ENCODE data around the gene PALLD. TPM values are rescaled to one million over a fixed set of nuclear protein-coding genes. Genes with fewer than 3 reads are reported as not detected.

The PALLD gene
- total RNA-seq, 3 donors from 2014 or later, result 0.94 to 2.4 (median 1.2) TPM

- no peak for DNase-seq
- Mint-ChIP-seq H3K27me3 (ENCODE audit: low read depth) (peaks cover 56% of the 10 kb centered on the region), H3K9me3 (no peaks in the 10 kb centered on the region), H3K4me1 (ENCODE audit: low read depth) (peaks cover 8% of the 10 kb centered on the region), H3K36me3 (ENCODE audit: insufficient read depth) (no peaks in the 10 kb centered on the region), H3K4me3 (peak overlapping the region; percentile 72)
- ATAC-seq, result peak; percentile 56 to 71
Observed at GRCh38 chr4:168877511-168878491, 380.9 kb downstream of the PALLD start.

- no peak for ATAC-seq
- Mint-ChIP-seq H3K4me3 (peak overlapping the region; percentile 72), H3K9me3 (no peaks in the 10 kb centered on the region), H3K4me1 (ENCODE audit: low read depth) (peaks cover 8% of the 10 kb centered on the region), H3K27me3 (ENCODE audit: low read depth) (peaks cover 55% of the 10 kb centered on the region), H3K36me3 (ENCODE audit: insufficient read depth) (no peaks in the 10 kb centered on the region)
- DNase-seq, result no peak
Observed at GRCh38 chr4:168878623-168879022, 381.8 kb downstream of the PALLD start.

- Mint-ChIP-seq H3K36me3 (ENCODE audit: insufficient read depth) (no peaks in the 10 kb centered on the region), H3K4me1 (ENCODE audit: low read depth) (peaks cover 8% of the 10 kb centered on the region), H3K9me3 (no peaks in the 10 kb centered on the region), H3K4me3 (no peak overlapping the region), H3K27me3 (ENCODE audit: low read depth) (peaks cover 51% of the 10 kb centered on the region)
- no peak for ATAC-seq
- DNase-seq, result no peak
Observed at GRCh38 chr4:168879188-168879587, 382.3 kb downstream of the PALLD start.

- DNase-seq (no peak), ATAC-seq (no peak)
- H3K9me3 Mint-ChIP-seq, result no peaks in the 10 kb centered on the region
- H3K36me3 Mint-ChIP-seq (ENCODE audit: insufficient read depth), result no peaks in the 10 kb centered on the region
- H3K27me3 Mint-ChIP-seq (ENCODE audit: low read depth), result peaks cover 44% of the 10 kb centered on the region
- peaks cover 8% of the 10 kb centered on the region for H3K4me1 Mint-ChIP-seq (ENCODE audit: low read depth)
- H3K4me3 Mint-ChIP-seq, result no peak overlapping the region
Observed at GRCh38 chr4:168880072-168880675, 383.3 kb downstream of the PALLD start.

GRCh38 chr4:168880811-168881595, 384.2 kb downstream of the PALLD start:
- Mint-ChIP-seq H3K27me3 (ENCODE audit: low read depth) (peaks cover 38% of the 10 kb centered on the region), H3K4me1 (ENCODE audit: low read depth) (peaks cover 8% of the 10 kb centered on the region), H3K9me3 (no peaks in the 10 kb centered on the region), H3K4me3 (no peak overlapping the region), H3K36me3 (ENCODE audit: insufficient read depth) (no peaks in the 10 kb centered on the region)
- DNase-seq, result no peak
- ATAC-seq, result no peak

- H3K4me1 Mint-ChIP-seq (ENCODE audit: low read depth), result peaks cover 8% of the 10 kb centered on the region
- DNase-seq (no peak), ATAC-seq (no peak)
- no peaks in the 10 kb centered on the region for H3K36me3 Mint-ChIP-seq (ENCODE audit: insufficient read depth)
- no peaks in the 10 kb centered on the region for H3K9me3 Mint-ChIP-seq
- H3K27me3 Mint-ChIP-seq (ENCODE audit: low read depth), result peaks cover 29% of the 10 kb centered on the region
- no peak overlapping the region for H3K4me3 Mint-ChIP-seq
Observed at GRCh38 chr4:168881781-168882420, 385.0 kb downstream of the PALLD start.

- ATAC-seq (no peak), DNase-seq (no peak)
- Mint-ChIP-seq H3K4me3 (no peak overlapping the region), H3K9me3 (no peaks in the 10 kb centered on the region), H3K27me3 (ENCODE audit: low read depth) (peaks cover 23% of the 10 kb centered on the region), H3K4me1 (ENCODE audit: low read depth) (peaks cover 5% of the 10 kb centered on the region), H3K36me3 (ENCODE audit: insufficient read depth) (peaks cover 1% of the 10 kb centered on the region)
Observed at GRCh38 chr4:168882650-168883233, 385.9 kb downstream of the PALLD start.

GRCh38 chr4:168883513-168883912, 386.7 kb downstream of the PALLD start:
- DNase-seq (no peak), ATAC-seq (no peak)
- no peaks in the 10 kb centered on the region for H3K9me3 Mint-ChIP-seq
- H3K36me3 Mint-ChIP-seq (ENCODE audit: insufficient read depth), result peaks cover 1% of the 10 kb centered on the region
- peaks cover 20% of the 10 kb centered on the region for H3K27me3 Mint-ChIP-seq (ENCODE audit: low read depth)
- H3K4me3 Mint-ChIP-seq, result no peak overlapping the region
- peaks cover 2% of the 10 kb centered on the region for H3K4me1 Mint-ChIP-seq (ENCODE audit: low read depth)

GRCh38 chr4:168884251-168885124, 387.6 kb downstream of the PALLD start:
- Mint-ChIP-seq H3K9me3 (no peaks in the 10 kb centered on the region), H3K4me1 (ENCODE audit: low read depth) (peaks cover 2% of the 10 kb centered on the region), H3K4me3 (no peak overlapping the region), H3K27me3 (ENCODE audit: low read depth) (peaks cover 15% of the 10 kb centered on the region), H3K36me3 (ENCODE audit: insufficient read depth) (peaks cover 1% of the 10 kb centered on the region)
- DNase-seq, result no peak
- ATAC-seq, result no peak

GRCh38 chr4:168885400-168885799, 388.5 kb downstream of the PALLD start:
- H3K9me3 Mint-ChIP-seq, result no peaks in the 10 kb centered on the region
- H3K27me3 Mint-ChIP-seq (ENCODE audit: low read depth), result peaks cover 8% of the 10 kb centered on the region
- DNase-seq (no peak), ATAC-seq (no peak)
- no peak overlapping the region for H3K4me3 Mint-ChIP-seq
- H3K36me3 Mint-ChIP-seq (ENCODE audit: insufficient read depth), result peaks cover 1% of the 10 kb centered on the region
- peaks cover 2% of the 10 kb centered on the region for H3K4me1 Mint-ChIP-seq (ENCODE audit: low read depth)

GRCh38 chr4:168886351-168886750, 389.5 kb downstream of the PALLD start:
- Mint-ChIP-seq H3K27me3 (ENCODE audit: low read depth) (peaks cover 5% of the 10 kb centered on the region), H3K4me3 (no peak overlapping the region), H3K36me3 (ENCODE audit: insufficient read depth) (peaks cover 1% of the 10 kb centered on the region), H3K4me1 (ENCODE audit: low read depth) (no peaks in the 10 kb centered on the region), H3K9me3 (no peaks in the 10 kb centered on the region)
- DNase-seq (no peak), ATAC-seq (no peak)

- no peaks in the 10 kb centered on the region for H3K27me3 Mint-ChIP-seq (ENCODE audit: low read depth)
- H3K36me3 Mint-ChIP-seq (ENCODE audit: insufficient read depth), result peaks cover 3% of the 10 kb centered on the region
- no peak for DNase-seq
Observed at GRCh38 chr4:168887809-168888208, 391.0 kb downstream of the PALLD start.

GRCh38 chr4:168888715-168889215, 391.9 kb downstream of the PALLD start:
- no peak for DNase-seq
- Mint-ChIP-seq H3K36me3 (ENCODE audit: insufficient read depth) (peaks cover 3% of the 10 kb centered on the region), H3K4me1 (ENCODE audit: low read depth) (no peaks in the 10 kb centered on the region), H3K4me3 (no peak overlapping the region), H3K9me3 (no peaks in the 10 kb centered on the region), H3K27me3 (ENCODE audit: low read depth) (no peaks in the 10 kb centered on the region)
- ATAC-seq, result no peak

More at GRCh38 chr4:168887809-168888208, 391.0 kb downstream of the PALLD start:
- Mint-ChIP-seq H3K4me3 (no peak overlapping the region), H3K9me3 (no peaks in the 10 kb centered on the region), H3K4me1 (ENCODE audit: low read depth) (no peaks in the 10 kb centered on the region)
- no peak for ATAC-seq
